H1 (cell line): ENCODE measurements around the gene PRPF6. TPM values are rescaled to one million over a fixed set of nuclear protein-coding genes. Genes with fewer than 3 reads are reported as not detected.

Experiments used
- CTCF ChIA-PET: fragments of 300-600 bp; sonication (Branson Sonifier 250); formaldehyde crosslinking; loops from one replicate; lab custom pipeline; 2021; ENCODE audit not compliant: partially characterized antibody; lab: Charles Lee
- POLR2A ChIA-PET: fragments of 300-600 bp; sonication (Branson Sonifier 250); formaldehyde crosslinking; loops from one replicate; lab custom pipeline; 2021; ENCODE audit warnings: inconsistent platforms; ENCODE audit not compliant: partially characterized antibody; lab: Charles Lee
- DNase-seq, 2 experiments: peaks; one replicate each; pipeline versions ENCODE4 v3.0.0 to v3.0.0-alpha.2; 2010 to 2022; ENCODE audit warnings: low spot score in 2 of 2, low read depth in 1 of 2, mixed read lengths in 1 of 2
- FAIRE-seq: peaks from 2 replicates; lab custom pipeline; 2011; peaks lifted over from hg19 to GRCh38; lab: Jason Lieb, UNC
- H2AFZ ChIP-seq: 2 replicates; pipeline ENCODE4 v1.8.1; 2012; ENCODE audit warnings: low read length, inconsistent platforms
- H2AK5ac ChIP-seq: 2 replicates; pipeline ENCODE4 v1.6.1; 2013; ENCODE audit warnings: low read depth, low read length
- H2BK120ac ChIP-seq: replicated peaks from 2 replicates; pipeline ENCODE3; 2013; ENCODE audit warnings: low read depth, low read length, inconsistent platforms
- H2BK12ac ChIP-seq: 2 replicates; pipeline ENCODE4 v1.6.1; 2013; ENCODE audit warnings: low read depth, low read length
- H2BK15ac ChIP-seq: 2 replicates; pipeline ENCODE4 v1.6.1; 2013; ENCODE audit warnings: low read length
- H2BK20ac ChIP-seq: 2 replicates; pipeline ENCODE4 v1.6.1; 2013; ENCODE audit warnings: low read length
- H2BK5ac ChIP-seq: 2 replicates; pipeline ENCODE4 v1.6.1; 2013; ENCODE audit warnings: low read depth, low read length
- H3K14ac ChIP-seq: 2 replicates; pipeline ENCODE4 v1.6.1; 2013; ENCODE audit warnings: inconsistent platforms; ENCODE audit not compliant: insufficient read length
- H3K18ac ChIP-seq: 2 replicates; pipeline ENCODE4 v1.6.1; 2013; ENCODE audit warnings: low read length; ENCODE audit errors: extremely low read depth
- H3K23ac ChIP-seq: 2 replicates; pipeline ENCODE4 v1.6.1; 2013; ENCODE audit warnings: inconsistent platforms; ENCODE audit not compliant: insufficient read length
- H3K23me2 ChIP-seq: 2 replicates; pipeline ENCODE4 v1.6.1; 2013; ENCODE audit warnings: low read depth, low read length
- H3K27ac ChIP-seq: 2 replicates; pipeline ENCODE4 v1.6.1; 2011; ENCODE audit warnings: low read depth, low read length, inconsistent platforms
- H3K27me3 ChIP-seq, 4 experiments: replicated peaks in 1 of 4; 1 replicate in 1 of 4; 2 replicates in 3 of 4; pipeline versions ENCODE4 v1.6.1 to v1.8.1; 2011 to 2013; ENCODE audit warnings: low read length in 3 of 4, mild to moderate bottlenecking in 3 of 4, inconsistent platforms in 2 of 4, mixed read lengths in 2 of 4, moderate library complexity in 1 of 4; ENCODE audit not compliant: control insufficient read depth in 3 of 4, insufficient read depth in 3 of 4; ENCODE audit errors: extremely low read depth in 1 of 4
- H3K36me3 ChIP-seq, 4 experiments: 2 replicates each; pipeline versions ENCODE4 v1.6.1 to v1.8.1; 2011 to 2013; ENCODE audit warnings: mild to moderate bottlenecking in 4 of 4, low read length in 3 of 4, moderate library complexity in 2 of 4, control low read depth in 1 of 4, inconsistent platforms in 1 of 4; ENCODE audit not compliant: insufficient read depth in 4 of 4, control insufficient read depth in 2 of 4
- H3K4ac ChIP-seq: replicated peaks from 2 replicates; pipeline ENCODE3; 2013; ENCODE audit warnings: low read length, low read depth, mixed read lengths, inconsistent platforms; ENCODE audit not compliant: insufficient read length
- H3K4me1 ChIP-seq, 4 experiments: replicated peaks in 1 of 4; 1 replicate in 1 of 4; 2 replicates in 3 of 4; pipeline versions ENCODE4 v1.6.1 to v1.8.1; 2011 to 2013; ENCODE audit warnings: low read length in 3 of 4, inconsistent platforms in 2 of 4, mixed read lengths in 1 of 4; ENCODE audit not compliant: insufficient read depth in 4 of 4, control insufficient read depth in 3 of 4
- H3K4me2 ChIP-seq, 2 experiments: 2 replicates each; pipeline versions ENCODE4 v1.6.1 to v1.8.1; 2011 to 2013; ENCODE audit warnings: low read depth in 2 of 2, low read length in 2 of 2, control low read depth in 1 of 2, inconsistent platforms in 1 of 2, mild to moderate bottlenecking in 1 of 2; ENCODE audit not compliant: insufficient read depth in 1 of 2
- H3K4me3 ChIP-seq, 4 experiments: fragments of 200-600, 300-600 bp in 1 of 4; sonication (generic), shearing (Covaris generic), sonication (Bioruptor Twin) in 1 of 4; 2 replicates each; pipeline versions ENCODE4 v1.5.1 to v1.8.1; 2011 to 2016; ENCODE audit warnings: low read length in 4 of 4, low read depth in 3 of 4, control low read depth in 2 of 4, inconsistent platforms in 2 of 4, mild to moderate bottlenecking in 2 of 4, mixed read lengths in 1 of 4, moderate library complexity in 1 of 4; ENCODE audit not compliant: insufficient read depth in 2 of 4; ENCODE audit errors: extremely low read depth in 1 of 4
- H3K56ac ChIP-seq: replicated peaks from 2 replicates; pipeline ENCODE3; 2013; ENCODE audit warnings: low read depth, mild to moderate bottlenecking, mixed read lengths, low read length, inconsistent platforms; ENCODE audit not compliant: insufficient read length
- H3K79me1 ChIP-seq: 2 replicates; pipeline ENCODE4 v1.6.1; 2013; ENCODE audit warnings: low read depth, low read length, control low read depth
- H3K79me2 ChIP-seq, 2 experiments: 2 replicates each; pipeline versions ENCODE4 v1.6.1 to v1.8.1; 2012 to 2013; ENCODE audit warnings: low read length in 2 of 2, mild to moderate bottlenecking in 2 of 2, inconsistent platforms in 1 of 2; ENCODE audit not compliant: insufficient read depth in 2 of 2, control insufficient read depth in 1 of 2
- H3K9ac ChIP-seq, 4 experiments: replicated peaks in 1 of 4; 1 replicate in 1 of 4; 2 replicates in 3 of 4; pipeline versions ENCODE4 v1.6.1 to v1.8.1; 2011 to 2013; ENCODE audit warnings: low read depth in 3 of 4, low read length in 3 of 4, control low read depth in 2 of 4, mild to moderate bottlenecking in 2 of 4, moderate library complexity in 2 of 4, inconsistent platforms in 1 of 4; ENCODE audit errors: extremely low read depth in 1 of 4
- H3K9me3 ChIP-seq, 2 experiments: 2 replicates each; pipeline versions ENCODE4 v1.6.1 to v1.8.1; 2012 to 2013; ENCODE audit warnings: mild to moderate bottlenecking in 2 of 2, moderate library complexity in 2 of 2, control low read depth in 1 of 2, inconsistent platforms in 1 of 2, low read depth in 1 of 2, low read length in 1 of 2, mixed read lengths in 1 of 2; ENCODE audit not compliant: insufficient read depth in 2 of 2
- H4K20me1 ChIP-seq, 2 experiments: replicated peaks in 1 of 2; 2 replicates each; pipeline versions ENCODE3 to v1.8.1; 2011 to 2013; ENCODE audit warnings: inconsistent platforms in 2 of 2, low read length in 2 of 2, mild to moderate bottlenecking in 1 of 2; ENCODE audit not compliant: insufficient read depth in 2 of 2, control insufficient read depth in 1 of 2
- H4K5ac ChIP-seq: 2 replicates; pipeline ENCODE4 v1.6.1; 2013; ENCODE audit warnings: low read length, low read depth, mixed read lengths, inconsistent platforms; ENCODE audit not compliant: insufficient read length
- H4K8ac ChIP-seq: 2 replicates; pipeline ENCODE4 v1.8.0; 2013; ENCODE audit warnings: mild to moderate bottlenecking, moderate library complexity, low read length, inconsistent platforms; ENCODE audit not compliant: insufficient read depth; ENCODE audit errors: extremely low read depth
- H4K91ac ChIP-seq: replicated peaks from 2 replicates; pipeline ENCODE3; 2013; ENCODE audit warnings: low read length, mixed read lengths, inconsistent platforms; ENCODE audit not compliant: insufficient read length
- BRCA1 ChIP-seq: IDR thresholded peaks from 2 replicates; pipeline ENCODE4 v1.6.1; 2012; ENCODE audit warnings: low read depth, low read length, improper control_type of control experiment
- CBX8 ChIP-seq: fragments of 300-800, 300-1000 bp; sonication (generic); IDR thresholded peaks from 2 replicates; pipeline ENCODE4 v1.7.1; 2016; ENCODE audit warnings: low read depth, low read length, borderline replicate concordance
- EZH2 ChIP-seq: fragments of 200-600 bp; sonication (generic); IDR thresholded peaks from 2 replicates; pipeline ENCODE4 v1.7.1; 2012; ENCODE audit warnings: low read depth, mild to moderate bottlenecking, moderate library complexity, low read length, inconsistent platforms; ENCODE audit not compliant: severe bottlenecking
- FOSL1 ChIP-seq: IDR thresholded peaks from 2 replicates; pipeline ENCODE4 v1.6.1; 2011; ENCODE audit warnings: mild to moderate bottlenecking, low read depth, low read length, moderate library complexity; ENCODE audit not compliant: insufficient read depth
- MAFK ChIP-seq: IDR thresholded peaks from 2 replicates; pipeline ENCODE4 v1.6.1; 2012; ENCODE audit warnings: low read depth, mild to moderate bottlenecking, improper control_type of control experiment, low read length
- SIN3A ChIP-seq, 2 experiments: IDR thresholded peaks in 1 of 2; conservative IDR thresholded peaks in 1 of 2; 2 replicates each; pipeline ENCODE4 v1.6.1; 2011 to 2012; ENCODE audit warnings: low read length in 2 of 2, improper control_type of control experiment in 1 of 2, low read depth in 1 of 2, mild to moderate bottlenecking in 1 of 2
- SIX5 ChIP-seq: IDR thresholded peaks from 2 replicates; pipeline ENCODE4 v1.6.1; 2011; ENCODE audit warnings: mild to moderate bottlenecking, low read depth, low read length
- SP2 ChIP-seq: IDR thresholded peaks from 2 replicates; pipeline ENCODE4 v1.6.1; 2012; ENCODE audit warnings: mild to moderate bottlenecking, low read length, inconsistent platforms
- SP4 ChIP-seq: IDR thresholded peaks from 2 replicates; pipeline ENCODE4 v1.6.1; 2012; ENCODE audit warnings: low read length, inconsistent platforms
- ZNF274 ChIP-seq: IDR thresholded peaks from 2 replicates; pipeline ENCODE4 v1.7.0; 2012; ENCODE audit warnings: low read length, borderline replicate concordance; ENCODE audit errors: extremely low read depth
- WGBS, 2 experiments: shearing (Covaris generic) in 1 of 2; methylation state at CpG; one replicate each; pipeline versions ENCODE4 v1.1.6 to v1.1.7; 2013 to 2015; ENCODE audit warnings: low lambda C conversion rate in 2 of 2, mixed read lengths in 2 of 2, inconsistent platforms in 1 of 2, low coverage in 1 of 2, missing lambda C conversion rate in 1 of 2; ENCODE audit not compliant: insufficient replicate concordance in 2 of 2, insufficient coverage in 1 of 2, insufficient read length in 1 of 2; ENCODE audit errors: extremely low coverage in 1 of 2, missing lambda C conversion rate in 1 of 2; 5-methylcytosine and 5-hydroxymethylcytosine counted together
- polyA plus RNA-seq, 7 experiments: library from polyadenylated mRNA; depleted of rRNA in 3 of 7; stranded (reverse) in 5 of 7; unstranded in 2 of 7; fragments of >200 nt in 5 of 7; fragments of 200-250 nt in 2 of 7; gene quantifications; 1 replicate in 5 of 7; 2 replicates in 1 of 7; 4 replicates in 1 of 7; pipeline versions ENCODE4 v1.2.1 to v1.2.3, GENCODE V29; 2011 to 2013; ENCODE audit warnings: missing spikeins in 2 of 7, mixed read lengths in 2 of 7
- total RNA-seq: library from RNA; stranded (reverse); fragmentation: NEBNext Ultra II Directional; extraction: Animal tissue kit (Norgen Biotek cat#: 25700); gene quantifications from 2 replicates; pipeline ENCODE4 v1.2.1, GENCODE V29; 2021
- TF ChIP-seq, protein P1 (sequence below): IDR thresholded peaks from 2 replicates; pipeline ENCODE4 v1.6.1; 2012; ENCODE audit warnings: inconsistent platforms
- TF ChIP-seq, protein P2 (sequence below): IDR thresholded peaks from 2 replicates; pipeline ENCODE4 v1.6.1; 2011; ENCODE audit warnings: low read length, improper control_type of control experiment

The PRPF6 gene
- total and polyA plus RNA-seq, 2 of the 8 experiments (the other 6 are each of a cell fraction or from before 2014, with no cell fraction given): 27.9 to 76.9 TPM

DNA sequence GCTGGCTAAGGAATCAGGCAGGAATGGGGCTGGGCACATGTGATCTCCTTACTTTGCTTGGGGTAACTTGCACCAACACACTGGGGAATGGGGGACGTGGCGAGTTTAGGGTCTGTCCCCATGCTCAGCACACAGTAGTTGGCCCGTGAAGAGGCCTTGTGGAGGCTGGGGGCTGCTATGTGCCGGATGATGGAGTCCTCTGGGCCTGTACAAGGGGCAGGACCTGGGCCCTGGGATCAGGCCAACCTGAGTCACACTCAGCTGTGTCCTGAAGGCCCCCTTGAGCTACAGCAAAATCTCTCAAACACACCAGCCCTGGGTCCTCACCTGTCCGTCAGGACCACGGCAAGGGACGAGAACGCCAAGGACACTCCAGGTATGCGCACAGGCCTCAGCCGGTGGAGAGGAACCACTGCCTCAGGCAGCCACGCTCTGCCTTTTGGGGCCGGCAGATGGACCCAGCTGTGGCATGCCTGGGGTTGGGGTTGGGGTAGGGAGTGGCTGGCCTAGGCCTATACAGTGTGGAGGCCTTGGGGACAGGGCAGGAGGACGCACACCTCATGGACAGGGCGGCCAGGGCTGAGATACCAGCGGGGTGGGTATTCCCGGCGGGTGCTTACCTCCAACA, 35.8 kb upstream of the PRPF6 start:
- ChIA-PET CTCF (no interaction called here), POLR2A (interaction anchor here (7.8 kb wide), 1 partner anchor 11 kb away, joined by 68 read pairs; the partner anchor contains the start of gene UCKL1)
- Histone ChIP-seq H3K36me3 (peaks cover 3 to 21% (median 14%) of the 10 kb centered on the region in 4 experiments; a peak in 5 of 8 replicates), H3K79me2 (peaks cover 0 to 35% of the 10 kb centered on the region in 2 experiments; a peak in 1 of 4 replicates), H3K9me3 (no peaks in the 10 kb centered on the region), H3K79me1 (peaks cover 9% of the 10 kb centered on the region), H3K4me2 (no peak overlapping the region), H3K4me3 (no peak overlapping the region), H3K23ac (no peak overlapping the region), H3K9ac (no peak overlapping the region), H3K56ac (no peak overlapping the region), H3K14ac (no peak overlapping the region), H4K8ac (no peak overlapping the region), H3K4ac (no peak overlapping the region), H2AK5ac (no peak overlapping the region), H4K5ac (no peak overlapping the region), H4K91ac (no peak overlapping the region), H3K4me1 (peaks cover 0 to 40% (median 25%) of the 10 kb centered on the region in 4 experiments; a peak in 6 of 7 replicates), H3K18ac (no peak overlapping the region), H2AFZ (no peak overlapping the region), H3K27ac (no peak overlapping the region), H2BK12ac (no peak overlapping the region), H2BK15ac (no peak overlapping the region), H2BK20ac (no peak overlapping the region), H2BK120ac (no peak overlapping the region), H4K20me1 (peaks cover 30 to 48% of the 10 kb centered on the region in 2 experiments), H2BK5ac (no peak overlapping the region), H3K23me2 (peaks cover 10% of the 10 kb centered on the region), H3K27me3 (no peaks in the 10 kb centered on the region)
- 93% methylated on average over 16 of the region's 17 CpGs; no CpG with 5 or more reads in 1 of the 2 experiments for WGBS, 2 experiments
- FAIRE-seq (no peak), DNase-seq (no peak)
- TF ChIP-seq, protein P1, sequence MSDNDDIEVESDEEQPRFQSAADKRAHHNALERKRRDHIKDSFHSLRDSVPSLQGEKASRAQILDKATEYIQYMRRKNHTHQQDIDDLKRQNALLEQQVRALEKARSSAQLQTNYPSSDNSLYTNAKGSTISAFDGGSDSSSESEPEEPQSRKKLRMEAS: no peak
- TF ChIP-seq, protein P2, sequence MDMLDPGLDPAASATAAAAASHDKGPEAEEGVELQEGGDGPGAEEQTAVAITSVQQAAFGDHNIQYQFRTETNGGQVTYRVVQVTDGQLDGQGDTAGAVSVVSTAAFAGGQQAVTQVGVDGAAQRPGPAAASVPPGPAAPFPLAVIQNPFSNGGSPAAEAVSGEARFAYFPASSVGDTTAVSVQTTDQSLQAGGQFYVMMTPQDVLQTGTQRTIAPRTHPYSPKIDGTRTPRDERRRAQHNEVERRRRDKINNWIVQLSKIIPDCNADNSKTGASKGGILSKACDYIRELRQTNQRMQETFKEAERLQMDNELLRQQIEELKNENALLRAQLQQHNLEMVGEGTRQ: no peak
- TF ChIP-seq EZH2: no peak
- TF ChIP-seq SP4: no peak
- no peak for TF ChIP-seq MAFK
- no peak for TF ChIP-seq BRCA1
- no peak for TF ChIP-seq SIN3A (conservative IDR thresholded peaks at IDR 0.05 in 1 of 2, IDR thresholded peaks at IDR 0.05 in 1 of 2; ENCODE audit: low read depth in 1 of 2, low read length in 2 of 2)
- no peak for TF ChIP-seq ZNF274
- no peak for TF ChIP-seq FOSL1
- no peak for TF ChIP-seq SIX5
- TF ChIP-seq SP2: no peak
- TF ChIP-seq CBX8: no peak
